DOHH2 (cell line): ENCODE data around the gene TMEM39A.

Source experiments
- EZH2phosphoT487 ChIP-seq: fragments of 200-600 bp; sonication (generic); IDR thresholded peaks from 2 replicates; pipeline ENCODE4 v1.6.1; 2017; ENCODE audit warnings: borderline replicate concordance, mild to moderate bottlenecking, antibody characterized with exemption, low read length, moderate library complexity, mixed read lengths
- TF ChIP-seq, protein P1 (sequence below): fragments of 200-600 bp; sonication (generic); IDR thresholded peaks from one replicate; pipeline ENCODE4 v1.5.1; 2014; ENCODE audit warnings: antibody characterized with exemption, mild to moderate bottlenecking, low read depth, low read length; ENCODE audit not compliant: poor library complexity, severe bottlenecking

DNA sequence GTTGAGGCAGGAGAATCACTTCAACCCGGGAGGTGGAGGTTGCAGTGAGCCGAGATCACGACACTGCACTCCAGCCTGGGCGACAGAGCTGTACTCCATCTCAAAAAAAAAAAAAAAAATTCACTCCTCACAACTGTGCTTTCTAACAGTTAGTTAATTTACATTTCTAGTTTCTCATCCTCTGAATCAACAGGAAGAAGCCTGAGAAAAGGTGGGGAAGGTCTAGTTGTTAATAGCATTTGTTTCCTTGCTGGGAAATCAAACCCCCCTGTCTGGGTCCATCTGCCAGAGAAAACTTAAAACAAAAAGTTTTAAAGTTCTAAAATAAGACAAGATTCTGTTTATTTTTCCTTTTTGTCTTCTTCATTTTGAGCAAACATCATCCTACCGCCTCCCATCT, 62.3 kb downstream of the TMEM39A start:
- TF ChIP-seq, protein P1, sequence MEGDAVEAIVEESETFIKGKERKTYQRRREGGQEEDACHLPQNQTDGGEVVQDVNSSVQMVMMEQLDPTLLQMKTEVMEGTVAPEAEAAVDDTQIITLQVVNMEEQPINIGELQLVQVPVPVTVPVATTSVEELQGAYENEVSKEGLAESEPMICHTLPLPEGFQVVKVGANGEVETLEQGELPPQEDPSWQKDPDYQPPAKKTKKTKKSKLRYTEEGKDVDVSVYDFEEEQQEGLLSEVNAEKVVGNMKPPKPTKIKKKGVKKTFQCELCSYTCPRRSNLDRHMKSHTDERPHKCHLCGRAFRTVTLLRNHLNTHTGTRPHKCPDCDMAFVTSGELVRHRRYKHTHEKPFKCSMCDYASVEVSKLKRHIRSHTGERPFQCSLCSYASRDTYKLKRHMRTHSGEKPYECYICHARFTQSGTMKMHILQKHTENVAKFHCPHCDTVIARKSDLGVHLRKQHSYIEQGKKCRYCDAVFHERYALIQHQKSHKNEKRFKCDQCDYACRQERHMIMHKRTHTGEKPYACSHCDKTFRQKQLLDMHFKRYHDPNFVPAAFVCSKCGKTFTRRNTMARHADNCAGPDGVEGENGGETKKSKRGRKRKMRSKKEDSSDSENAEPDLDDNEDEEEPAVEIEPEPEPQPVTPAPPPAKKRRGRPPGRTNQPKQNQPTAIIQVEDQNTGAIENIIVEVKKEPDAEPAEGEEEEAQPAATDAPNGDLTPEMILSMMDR, result no peak
- no peak for TF ChIP-seq EZH2phosphoT487
